ENCODE results near the gene GIMAP1. TPM values are rescaled to one million over a fixed set of nuclear protein-coding genes. Genes with fewer than 3 reads are reported as not detected.

GIMAP1 gene
- polyA plus RNA-seq, 1 of the 3 experiments (the other 2 are of a cell fraction), result not detected

GRCh38 chr7:150719960-150720891, 3.8 kb downstream of the GIMAP1 start:
- whole genome bisulfite sequencing (ENCODE audit: low lambda C conversion rate), result 20% methylated on average over 39 of the region's 52 CpGs
- ChIA-PET POLR2A (interaction anchor here (0.5 kb wide), 1 partner anchor 22 kb away, joined by 3 read pairs; no protein-coding TSS in a partner anchor), CTCF (interaction anchor here (0.7 to 1.3 kb wide), 3 partner anchors 18 to 365 kb away, joined by 3 to 4 read pairs (median 3); no protein-coding TSS in a partner anchor)
- Histone ChIP-seq H4K20me1 (ENCODE audit: insufficient read depth) (no peaks in the 10 kb centered on the region), H3K4me3 (ENCODE audit: low read depth in 2 of 2, low read length in 1 of 2) (no peak overlapping the region), H3K79me2 (ENCODE audit: insufficient read depth) (no peaks in the 10 kb centered on the region), H3K27ac (ENCODE audit: low read depth in 2 of 2, low read length in 1 of 2) (no peak overlapping the region), H3K36me3 (replicated peaks in 1 of 2; ENCODE audit: control insufficient read depth in 1 of 2, insufficient read depth in 2 of 2, low read length in 1 of 2) (no peaks in the 10 kb centered on the region), H3K4me1 (ENCODE audit: control insufficient read depth in 1 of 2, insufficient read depth in 2 of 2, low read depth in 1 of 2, low read length in 1 of 2) (no peaks in the 10 kb centered on the region), H3K9me2 (no peaks in the 10 kb centered on the region), H2AFZ (ENCODE audit: low read depth) (no peak overlapping the region), H3F3A (replicated peaks; ENCODE audit: insufficient read depth) (no peaks in the 10 kb centered on the region), H3K9me3 (no peaks in the 10 kb centered on the region), H3K27me3 (ENCODE audit: insufficient read depth) (peaks cover 50% of the 10 kb centered on the region), H3K4me2 (no peak overlapping the region), H3K9ac (no peak overlapping the region)
- no peak for DNase-seq
- no peak for TF ChIP-seq RAD21 (IDR thresholded peaks at IDR 0.05; ENCODE audit: low read length)
- TF ChIP-seq EZH2phosphoT487 (IDR thresholded peaks at IDR 0.05; ENCODE audit: borderline replicate concordance, low read depth), result no peak

GRCh38 chr7:150721970-150722373, 5.6 kb downstream of the GIMAP1 start:
- CTCF ChIA-PET, result interaction anchor here (0.6 to 0.9 kb wide), 3 partner anchors 11 to 839 kb away, joined by 3 read pairs; no protein-coding TSS in a partner anchor
- no peaks in the 10 kb centered on the region for H3K9me2 ChIP-seq
- H3F3A ChIP-seq (replicated peaks; ENCODE audit: insufficient read depth), result no peaks in the 10 kb centered on the region
- H3K27ac ChIP-seq (ENCODE audit: low read depth in 2 of 2, low read length in 1 of 2), result no peak overlapping the region
- no peak for DNase-seq
- H3K4me1 ChIP-seq (ENCODE audit: control insufficient read depth in 1 of 2, insufficient read depth in 2 of 2, low read depth in 1 of 2, low read length in 1 of 2), result no peaks in the 10 kb centered on the region
- H3K4me2 ChIP-seq, result no peak overlapping the region
- H4K20me1 ChIP-seq (ENCODE audit: insufficient read depth), result no peaks in the 10 kb centered on the region
- POLR2A ChIA-PET, result no interaction called here
- H3K9me3 ChIP-seq, result no peaks in the 10 kb centered on the region
- H3K79me2 ChIP-seq (ENCODE audit: insufficient read depth), result no peaks in the 10 kb centered on the region
- peaks cover 44% of the 10 kb centered on the region for H3K27me3 ChIP-seq (ENCODE audit: insufficient read depth)
- H2AFZ ChIP-seq (ENCODE audit: low read depth), result no peak overlapping the region
- H3K4me3 ChIP-seq (ENCODE audit: low read depth in 2 of 2, low read length in 1 of 2), result no peak overlapping the region
- 37% methylated on average over 11 of the region's 11 CpGs for WGBS (ENCODE audit: low lambda C conversion rate)
- no peaks in the 10 kb centered on the region for H3K36me3 ChIP-seq (replicated peaks in 1 of 2; ENCODE audit: control insufficient read depth in 1 of 2, insufficient read depth in 2 of 2, low read length in 1 of 2)
- H3K9ac ChIP-seq, result no peak overlapping the region
- TF ChIP-seq GABPA (IDR thresholded peaks at IDR 0.05; ENCODE audit: low read depth) (no peak), ZBTB33 (IDR thresholded peaks at IDR 0.05; ENCODE audit: borderline replicate concordance, low read depth) (no peak), GATA2 (CRISPR knock-in tag; IDR thresholded peaks at IDR 0.05) (no peak), EP300 (IDR thresholded peaks at IDR 0.05; ENCODE audit: borderline replicate concordance in 1 of 2, low read depth in 1 of 2, low read length in 1 of 2) (no peak), IRF3 (IDR thresholded peaks at IDR 0.05; ENCODE audit: low read depth, low read length) (no peak), FOXJ3 (CRISPR knock-in tag; IDR thresholded peaks at IDR 0.05) (no peak), SMC3 (IDR thresholded peaks at IDR 0.05; ENCODE audit: low read depth, low read length) (no peak), MXI1 (IDR thresholded peaks at IDR 0.05; ENCODE audit: low read depth, low read length) (no peak), FOXM1 (IDR thresholded peaks at IDR 0.05; ENCODE audit: low read depth) (no peak), FOSL2 (IDR thresholded peaks at IDR 0.05; ENCODE audit: borderline replicate concordance, low read depth) (no peak), PBX3 (IDR thresholded peaks at IDR 0.05) (no peak), YY1 (IDR thresholded peaks at IDR 0.05; ENCODE audit: low read depth) (no peak), USF1 (IDR thresholded peaks at IDR 0.05; ENCODE audit: borderline replicate concordance, low read depth) (no peak), ELF1 (IDR thresholded peaks at IDR 0.05) (no peak), NRF1 (IDR thresholded peaks at IDR 0.05; ENCODE audit: low read depth, low read length) (no peak), CTCF (IDR thresholded peaks at IDR 0.05) (no peak), TAF1 (IDR thresholded peaks at IDR 0.05; ENCODE audit: borderline replicate concordance, low read depth, low read length) (no peak)

Data from SK-N-SH (cell line).